K562 (cell line): ENCODE results near the gene EFCAB5. TPM values are rescaled to one million over a fixed set of nuclear protein-coding genes. Genes with fewer than 3 reads are reported as not detected.

Experiments
- CBFB ChIP-seq: sonication (generic); formaldehyde crosslinking; IDR thresholded peaks from 2 replicates; pipeline ENCODE4 v1.4.0; 2020; ENCODE audit warnings: mild to moderate bottlenecking, missing genetic modification reagents
- CREM ChIP-seq: IDR thresholded peaks from 2 replicates; pipeline ENCODE4 v1.6.1; 2014; ENCODE audit warnings: antibody characterized with exemption, low read depth
- MTA3 ChIP-seq: fragments of 450-650 bp; formaldehyde crosslinking; IDR thresholded peaks from 2 replicates; pipeline ENCODE4 v1.6.1; 2017; ENCODE audit warnings: mild to moderate bottlenecking, borderline replicate concordance
- MTF1 ChIP-seq: fragments of 250-450 bp; sonication (Bioruptor Pico); IDR thresholded peaks from 2 replicates; pipeline ENCODE4 v1.9.0; 2021; ENCODE audit warnings: moderate library complexity, mild to moderate bottlenecking, inconsistent platforms, borderline replicate concordance
- PHF21A ChIP-seq: fragments of 450-650 bp; IDR thresholded peaks from 2 replicates; pipeline ENCODE4 v1.6.1; 2017; ENCODE audit warnings: low read depth, borderline replicate concordance
- PURB ChIP-seq: sonication (generic); formaldehyde crosslinking; IDR thresholded peaks from 2 replicates; pipeline ENCODE4 v1.9.0; 2021; ENCODE audit warnings: low read depth, mild to moderate bottlenecking, missing genetic modification reagents
- RBM25 ChIP-seq: fragments of 200-400 bp; formaldehyde crosslinking; IDR thresholded peaks from 2 replicates; pipeline ENCODE4 v1.6.1; 2018; ENCODE audit warnings: low read length, low read depth, moderate library complexity; ENCODE audit not compliant: severe bottlenecking
- RBM39 ChIP-seq: fragments of 200-400 bp; formaldehyde crosslinking; optimal IDR thresholded peaks from 2 replicates; pipeline ENCODE3; 2018; ENCODE audit warnings: low read depth, low read length
- SREBF1 ChIP-seq: fragments of 150-350 bp; IDR thresholded peaks from 2 replicates; pipeline ENCODE4 v1.6.1; 2014; ENCODE audit warnings: antibody characterized with exemption, low read depth, low read length, borderline replicate concordance
- TSC22D4 ChIP-seq: fragments of 450-650 bp; IDR thresholded peaks from 2 replicates; pipeline ENCODE4 v1.6.1; 2016; ENCODE audit warnings: missing genetic modification characterization, missing biosample characterization, control low read depth
- ZBTB8A ChIP-seq: fragments of 450-650 bp; IDR thresholded peaks from 2 replicates; pipeline ENCODE4 v1.6.1; 2018; ENCODE audit warnings: mild to moderate bottlenecking, moderate library complexity; ENCODE audit not compliant: partially characterized antibody
- ZKSCAN8 ChIP-seq: fragments of 200-800 bp; sonication (Bioruptor generic); IDR thresholded peaks from 2 replicates; pipeline ENCODE4 v1.6.1; 2016; ENCODE audit warnings: missing genetic modification characterization, missing compliant biosample characterization
- ZNF121 ChIP-seq: sonication (generic); formaldehyde crosslinking; conservative IDR thresholded peaks from 2 replicates; pipeline ENCODE4 v1.8.0; 2022; ENCODE audit warnings: missing genetic modification reagents
- ZNF584 ChIP-seq: fragments of 200-800 bp; sonication (Bioruptor generic); IDR thresholded peaks from 2 replicates; pipeline ENCODE4 v1.6.1; 2016; ENCODE audit warnings: low read depth, mild to moderate bottlenecking, missing genetic modification characterization, missing compliant biosample characterization
- ZNF668 ChIP-seq: fragments of 250-450 bp; sonication (Bioruptor Pico); IDR thresholded peaks from 2 replicates; pipeline ENCODE4 v1.8.0; 2022; ENCODE audit warnings: mild to moderate bottlenecking, inconsistent platforms
- polyA plus RNA-seq, 8 experiments: library from polyadenylated mRNA; depleted of rRNA in 4 of 8; stranded (reverse) in 5 of 8; unstranded in 3 of 8; fragments of >200 nt; fragmentation: Nextera tagmentation in 2 of 8; fragmentation: Illumina TruSeq in 1 of 8; extraction: Ambion mirVana in 2 of 8; extraction: Trizol in 1 of 8; gene quantifications; 2 replicates each; pipeline versions ENCODE4 v1.2.1 to v1.2.3, GENCODE V29; 2011 to 2014; ENCODE audit warnings: inconsistent platforms in 1 of 8, missing spikeins in 1 of 8
- total RNA-seq, 7 experiments: library from RNA; depleted of rRNA in 6 of 7; stranded (reverse); fragments of >200 nt in 6 of 7; fragmentation: Illumina TruSeq in 2 of 7; extraction: Trizol in 2 of 7; gene quantifications; 2 replicates each; pipeline versions ENCODE4 v1.2.1 to v1.2.3, GENCODE V29; 2011 to 2021; ENCODE audit warnings: low replicate concordance in 1 of 7
- TF ChIP-seq, protein P1 (sequence below): fragments of 450-650 bp; IDR thresholded peaks from 2 replicates; pipeline ENCODE4 v1.6.1; 2014; ENCODE audit warnings: low read depth, mild to moderate bottlenecking, moderate library complexity, borderline replicate concordance
- TF ChIP-seq, protein P2 (sequence below): sonication (generic); formaldehyde crosslinking; IDR thresholded peaks from 2 replicates; pipeline ENCODE4 v1.8.0; 2022; ENCODE audit warnings: mild to moderate bottlenecking, missing genetic modification reagents
- TF ChIP-seq, protein P3 (sequence below): fragments of 250-450 bp; sonication (Bioruptor Pico); IDR thresholded peaks from 2 replicates; pipeline ENCODE4 v1.8.0; 2022; ENCODE audit warnings: inconsistent platforms

EFCAB5 gene
- total and polyA plus RNA-seq, 9 of the 15 experiments (the other 6 are each of a cell fraction or from before 2014, with no cell fraction given), result 0.06 to 0.11 TPM; not detected in 7

DNA sequence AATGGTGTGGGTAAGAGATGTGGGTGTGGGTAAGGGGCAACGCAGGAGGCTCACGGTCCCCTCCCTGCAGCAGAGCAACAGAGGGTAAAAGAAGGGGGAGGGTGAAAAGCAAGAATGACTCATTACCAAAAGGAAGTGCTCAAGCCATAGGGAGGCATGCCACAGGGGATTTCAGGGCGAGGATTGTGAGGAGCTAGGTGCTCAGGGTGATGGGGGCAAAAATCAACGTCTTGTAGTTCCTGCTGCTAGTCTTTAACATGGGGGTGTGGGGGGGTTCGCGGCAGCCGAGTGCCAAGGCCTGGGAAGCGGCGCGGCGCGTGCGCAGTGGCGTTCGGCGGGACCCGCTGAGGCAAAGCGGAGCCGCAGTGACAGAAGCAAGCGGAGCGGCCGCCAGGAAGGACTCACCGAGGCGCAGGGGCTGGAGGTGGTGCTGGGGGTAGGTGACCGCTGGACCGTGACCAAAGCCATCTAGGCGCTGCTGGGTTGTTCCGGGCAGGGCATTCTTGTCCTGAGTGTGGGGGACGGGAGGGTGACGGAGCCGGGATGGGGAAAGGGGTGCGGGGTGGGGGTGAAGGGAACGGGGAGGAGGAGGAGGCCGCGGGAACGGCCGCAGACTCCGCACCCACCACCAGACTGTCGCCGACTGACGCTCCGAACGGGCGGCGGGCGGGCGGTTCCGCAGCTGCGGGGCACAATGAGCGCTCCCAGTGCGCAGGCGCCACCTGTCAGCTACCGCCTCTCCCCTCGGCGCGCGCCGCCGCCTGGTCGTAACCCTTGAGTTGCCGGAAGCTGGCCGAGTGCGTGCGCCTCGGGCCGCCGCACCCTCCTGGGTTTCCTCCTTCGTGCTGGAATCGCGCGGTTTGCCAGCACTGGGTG, 11.7 kb upstream of the EFCAB5 start, which contains the start of gene SSH2 (continued):
- TF ChIP-seq, protein P1, sequence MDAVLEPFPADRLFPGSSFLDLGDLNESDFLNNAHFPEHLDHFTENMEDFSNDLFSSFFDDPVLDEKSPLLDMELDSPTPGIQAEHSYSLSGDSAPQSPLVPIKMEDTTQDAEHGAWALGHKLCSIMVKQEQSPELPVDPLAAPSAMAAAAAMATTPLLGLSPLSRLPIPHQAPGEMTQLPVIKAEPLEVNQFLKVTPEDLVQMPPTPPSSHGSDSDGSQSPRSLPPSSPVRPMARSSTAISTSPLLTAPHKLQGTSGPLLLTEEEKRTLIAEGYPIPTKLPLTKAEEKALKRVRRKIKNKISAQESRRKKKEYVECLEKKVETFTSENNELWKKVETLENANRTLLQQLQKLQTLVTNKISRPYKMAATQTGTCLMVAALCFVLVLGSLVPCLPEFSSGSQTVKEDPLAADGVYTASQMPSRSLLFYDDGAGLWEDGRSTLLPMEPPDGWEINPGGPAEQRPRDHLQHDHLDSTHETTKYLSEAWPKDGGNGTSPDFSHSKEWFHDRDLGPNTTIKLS, result no peak
- TF ChIP-seq, protein P2, sequence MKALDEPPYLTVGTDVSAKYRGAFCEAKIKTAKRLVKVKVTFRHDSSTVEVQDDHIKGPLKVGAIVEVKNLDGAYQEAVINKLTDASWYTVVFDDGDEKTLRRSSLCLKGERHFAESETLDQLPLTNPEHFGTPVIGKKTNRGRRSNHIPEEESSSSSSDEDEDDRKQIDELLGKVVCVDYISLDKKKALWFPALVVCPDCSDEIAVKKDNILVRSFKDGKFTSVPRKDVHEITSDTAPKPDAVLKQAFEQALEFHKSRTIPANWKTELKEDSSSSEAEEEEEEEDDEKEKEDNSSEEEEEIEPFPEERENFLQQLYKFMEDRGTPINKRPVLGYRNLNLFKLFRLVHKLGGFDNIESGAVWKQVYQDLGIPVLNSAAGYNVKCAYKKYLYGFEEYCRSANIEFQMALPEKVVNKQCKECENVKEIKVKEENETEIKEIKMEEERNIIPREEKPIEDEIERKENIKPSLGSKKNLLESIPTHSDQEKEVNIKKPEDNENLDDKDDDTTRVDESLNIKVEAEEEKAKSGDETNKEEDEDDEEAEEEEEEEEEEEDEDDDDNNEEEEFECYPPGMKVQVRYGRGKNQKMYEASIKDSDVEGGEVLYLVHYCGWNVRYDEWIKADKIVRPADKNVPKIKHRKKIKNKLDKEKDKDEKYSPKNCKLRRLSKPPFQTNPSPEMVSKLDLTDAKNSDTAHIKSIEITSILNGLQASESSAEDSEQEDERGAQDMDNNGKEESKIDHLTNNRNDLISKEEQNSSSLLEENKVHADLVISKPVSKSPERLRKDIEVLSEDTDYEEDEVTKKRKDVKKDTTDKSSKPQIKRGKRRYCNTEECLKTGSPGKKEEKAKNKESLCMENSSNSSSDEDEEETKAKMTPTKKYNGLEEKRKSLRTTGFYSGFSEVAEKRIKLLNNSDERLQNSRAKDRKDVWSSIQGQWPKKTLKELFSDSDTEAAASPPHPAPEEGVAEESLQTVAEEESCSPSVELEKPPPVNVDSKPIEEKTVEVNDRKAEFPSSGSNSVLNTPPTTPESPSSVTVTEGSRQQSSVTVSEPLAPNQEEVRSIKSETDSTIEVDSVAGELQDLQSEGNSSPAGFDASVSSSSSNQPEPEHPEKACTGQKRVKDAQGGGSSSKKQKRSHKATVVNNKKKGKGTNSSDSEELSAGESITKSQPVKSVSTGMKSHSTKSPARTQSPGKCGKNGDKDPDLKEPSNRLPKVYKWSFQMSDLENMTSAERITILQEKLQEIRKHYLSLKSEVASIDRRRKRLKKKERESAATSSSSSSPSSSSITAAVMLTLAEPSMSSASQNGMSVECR (CRISPR knock-in tag), result no peak; the same call in 1 of the 2 replicates
- TF ChIP-seq MTA3, result peak; percentile 20
- TF ChIP-seq, protein P3, sequence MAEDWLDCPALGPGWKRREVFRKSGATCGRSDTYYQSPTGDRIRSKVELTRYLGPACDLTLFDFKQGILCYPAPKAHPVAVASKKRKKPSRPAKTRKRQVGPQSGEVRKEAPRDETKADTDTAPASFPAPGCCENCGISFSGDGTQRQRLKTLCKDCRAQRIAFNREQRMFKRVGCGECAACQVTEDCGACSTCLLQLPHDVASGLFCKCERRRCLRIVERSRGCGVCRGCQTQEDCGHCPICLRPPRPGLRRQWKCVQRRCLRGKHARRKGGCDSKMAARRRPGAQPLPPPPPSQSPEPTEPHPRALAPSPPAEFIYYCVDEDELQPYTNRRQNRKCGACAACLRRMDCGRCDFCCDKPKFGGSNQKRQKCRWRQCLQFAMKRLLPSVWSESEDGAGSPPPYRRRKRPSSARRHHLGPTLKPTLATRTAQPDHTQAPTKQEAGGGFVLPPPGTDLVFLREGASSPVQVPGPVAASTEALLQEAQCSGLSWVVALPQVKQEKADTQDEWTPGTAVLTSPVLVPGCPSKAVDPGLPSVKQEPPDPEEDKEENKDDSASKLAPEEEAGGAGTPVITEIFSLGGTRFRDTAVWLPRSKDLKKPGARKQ (CRISPR knock-in tag), result no peak
- TF ChIP-seq PURB (CRISPR knock-in tag), result no peak
- no peak for TF ChIP-seq ZBTB8A
- no peak for TF ChIP-seq TSC22D4 (tag)
- TF ChIP-seq MTF1, result no peak
- TF ChIP-seq ZKSCAN8 (CRISPR knock-in tag), result no peak
- TF ChIP-seq ZNF668, result no peak
- TF ChIP-seq RBM25, result no peak
- no peak for TF ChIP-seq SREBF1
- TF ChIP-seq RBM39, result no peak
- TF ChIP-seq PHF21A, result 0 out of 2 replicates have a peak, but pooled peaks have one; percentile 49
- no peak for TF ChIP-seq ZNF121 (CRISPR knock-in tag)
- TF ChIP-seq CBFB (CRISPR knock-in tag), result no peak
- peak; percentile 46 for TF ChIP-seq CREM
- no peak for TF ChIP-seq ZNF584 (CRISPR knock-in tag)
